Stimulated activated CD8-positive, alpha-beta memory T cell treated with anti-CD3 and anti-CD28 coated beads, Interleukin-15, amount 100 ng/mL, for 4 hours (primary cell): ENCODE measurements around the gene AQP5.

Experiments used
- DNase-seq, 2 donors: peaks; one replicate each; pipeline ENCODE4 v3.0.0-alpha.2; 2020; ENCODE audit warnings: low read depth in 2 of 2

AQP5 gene

GRCh38 chr12:49932023-49932422 lies 29.6 kb upstream of the AQP5 start:
- no peak for DNase-seq

GRCh38 chr12:49932533-49933130 lies 29.0 kb upstream of the AQP5 start:
- DNase-seq: no peak

- DNase-seq: no peak
Measured at GRCh38 chr12:49933796-49934195, 27.9 kb upstream of the AQP5 start.

- DNase-seq: no peak
Measured at GRCh38 chr12:49934505-49934904, 27.2 kb upstream of the AQP5 start.

- no peak for DNase-seq
Measured at GRCh38 chr12:49936925-49937324, 24.7 kb upstream of the AQP5 start.

- DNase-seq: no peak
Measured at GRCh38 chr12:49937639-49938300, 23.9 kb upstream of the AQP5 start.

GRCh38 chr12:49939307-49939706 lies 22.4 kb upstream of the AQP5 start:
- no peak for DNase-seq

GRCh38 chr12:49939707-49940106 lies 22.0 kb upstream of the AQP5 start:
- DNase-seq: no peak

GRCh38 chr12:49941556-49942511 lies 19.8 kb upstream of the AQP5 start:
- no peak for DNase-seq

GRCh38 chr12:49942512-49942893 lies 19.2 kb upstream of the AQP5 start:
- DNase-seq: no peak

- DNase-seq: no peak
Measured at GRCh38 chr12:49942921-49943624, 18.6 kb upstream of the AQP5 start.

- DNase-seq: no peak
Measured at GRCh38 chr12:49943625-49943960, 18.1 kb upstream of the AQP5 start.

- no peak for DNase-seq
Measured at GRCh38 chr12:49944046-49944445, 17.6 kb upstream of the AQP5 start.

- no peak for DNase-seq
Measured at GRCh38 chr12:49944718-49945117, 17.0 kb upstream of the AQP5 start.

GRCh38 chr12:49945394-49946080 lies 16.1 kb upstream of the AQP5 start:
- DNase-seq: peak; percentile 67 to 72

GRCh38 chr12:49946086-49946485 lies 15.6 kb upstream of the AQP5 start:
- no peak for DNase-seq

GRCh38 chr12:49946497-49946896 lies 15.2 kb upstream of the AQP5 start:
- no peak for DNase-seq

GRCh38 chr12:49947593-49948226 lies 14.0 kb upstream of the AQP5 start:
- no peak for DNase-seq

GRCh38 chr12:49948866-49949845 lies 12.5 kb upstream of the AQP5 start:
- DNase-seq: no peak

GRCh38 chr12:49949866-49950265 lies 11.8 kb upstream of the AQP5 start:
- no peak for DNase-seq
